Measurements from ENCODE around the gene IFITM1. TPM values are rescaled to one million over a fixed set of nuclear protein-coding genes. Genes with fewer than 3 reads are reported as not detected.

Gene IFITM1
- total RNA-seq, 1 donor from 2014 or later = 526 TPM

GRCh38 chr11:299951-300735 lies 13.7 kb upstream of the IFITM1 start:
- H3K9ac ChIP-seq (ENCODE audit: low read length) = no peak overlapping the region
- peaks cover 1% of the 10 kb centered on the region for H3K36me3 Mint-ChIP-seq (ENCODE audit: low read depth, unreplicated experiment)
- no peak for TF ChIP-seq CTCF (IDR thresholded peaks at IDR 0.05; ENCODE audit: insufficient read depth, low read depth, low read length)
- no peak for TF ChIP-seq EZH2 (IDR thresholded peaks at IDR 0.05; ENCODE audit: insufficient read depth, low read length)
- no peak overlapping the region for H3K4me3 ChIP-seq (ENCODE audit: insufficient read depth, low read depth, low read length)
- no peak for DNase-seq (ENCODE audit: low read depth)
- no peak overlapping the region for H2AFZ ChIP-seq (ENCODE audit: low read depth, low read length)
- FAIRE-seq = no peak
- peaks cover 10% of the 10 kb centered on the region for H3K27me3 Mint-ChIP-seq (ENCODE audit: low read depth, unreplicated experiment)
- H3K27me3 ChIP-seq (ENCODE audit: insufficient read depth, low read length) = no peaks in the 10 kb centered on the region
- H3K9me3 ChIP-seq (ENCODE audit: insufficient read depth, low read depth, low read length) = no peaks in the 10 kb centered on the region
- no peaks in the 10 kb centered on the region for H4K20me1 ChIP-seq (ENCODE audit: insufficient read depth, low read length)
- no peak overlapping the region for H3K27ac Mint-ChIP-seq (ENCODE audit: unreplicated experiment)
- no peak overlapping the region for H3K27ac ChIP-seq (ENCODE audit: low read depth, low read length)
- H3K36me3 ChIP-seq (ENCODE audit: insufficient read depth, low read length) = no peaks in the 10 kb centered on the region
- no peak overlapping the region for H3K4me3 Mint-ChIP-seq (ENCODE audit: unreplicated experiment)
- no peak overlapping the region for H3K4me2 ChIP-seq (ENCODE audit: low read length)
- peaks cover 2% of the 10 kb centered on the region for H3K9me3 Mint-ChIP-seq (ENCODE audit: unreplicated experiment)
- H3K4me1 ChIP-seq (ENCODE audit: insufficient read depth, low read length) = no peaks in the 10 kb centered on the region
- no peaks in the 10 kb centered on the region for H3K79me2 ChIP-seq (ENCODE audit: insufficient read depth, low read length)
- peaks cover 3% of the 10 kb centered on the region for H3K4me1 Mint-ChIP-seq (ENCODE audit: low read depth, unreplicated experiment)

- no peak overlapping the region for H3K9ac ChIP-seq (ENCODE audit: low read length)
- Mint-ChIP-seq H3K9me3 (ENCODE audit: unreplicated experiment) (peaks cover 2% of the 10 kb centered on the region), H3K36me3 (ENCODE audit: low read depth, unreplicated experiment) (peaks cover 1% of the 10 kb centered on the region), H3K27me3 (ENCODE audit: low read depth, unreplicated experiment) (peaks cover 7% of the 10 kb centered on the region), H3K27ac (ENCODE audit: unreplicated experiment) (no peak overlapping the region), H3K4me3 (ENCODE audit: unreplicated experiment) (no peak overlapping the region), H3K4me1 (ENCODE audit: low read depth, unreplicated experiment) (peaks cover 3% of the 10 kb centered on the region)
- no peaks in the 10 kb centered on the region for H3K79me2 ChIP-seq (ENCODE audit: insufficient read depth, low read length)
- no peak overlapping the region for H3K27ac ChIP-seq (ENCODE audit: low read depth, low read length)
- H3K36me3 ChIP-seq (ENCODE audit: insufficient read depth, low read length) = no peaks in the 10 kb centered on the region
- no peak overlapping the region for H3K4me2 ChIP-seq (ENCODE audit: low read length)
- H3K9me3 ChIP-seq (ENCODE audit: insufficient read depth, low read depth, low read length) = no peaks in the 10 kb centered on the region
- H3K4me3 ChIP-seq (ENCODE audit: insufficient read depth, low read depth, low read length) = no peak overlapping the region
- peaks cover 4% of the 10 kb centered on the region for H3K4me1 ChIP-seq (ENCODE audit: insufficient read depth, low read length)
- DNase-seq (ENCODE audit: low read depth) (no peak), FAIRE-seq (no peak)
- H2AFZ ChIP-seq (ENCODE audit: low read depth, low read length) = no peak overlapping the region
- no peaks in the 10 kb centered on the region for H3K27me3 ChIP-seq (ENCODE audit: insufficient read depth, low read length)
- TF ChIP-seq CTCF (IDR thresholded peaks at IDR 0.05; ENCODE audit: insufficient read depth, low read depth, low read length) (no peak), EZH2 (IDR thresholded peaks at IDR 0.05; ENCODE audit: insufficient read depth, low read length) (no peak)
- no peaks in the 10 kb centered on the region for H4K20me1 ChIP-seq (ENCODE audit: insufficient read depth, low read length)
Observed at GRCh38 chr11:303363-303762, 10.5 kb upstream of the IFITM1 start.

GRCh38 chr11:304061-304506 lies 9.8 kb upstream of the IFITM1 start:
- peaks cover 2% of the 10 kb centered on the region for H3K9me3 Mint-ChIP-seq (ENCODE audit: unreplicated experiment)
- Histone ChIP-seq H3K4me2 (ENCODE audit: low read length) (no peak overlapping the region), H4K20me1 (ENCODE audit: insufficient read depth, low read length) (no peaks in the 10 kb centered on the region), H3K27me3 (ENCODE audit: insufficient read depth, low read length) (no peaks in the 10 kb centered on the region), H3K36me3 (ENCODE audit: insufficient read depth, low read length) (no peaks in the 10 kb centered on the region), H3K9ac (ENCODE audit: low read length) (no peak overlapping the region), H3K9me3 (ENCODE audit: insufficient read depth, low read depth, low read length) (no peaks in the 10 kb centered on the region), H3K4me1 (ENCODE audit: insufficient read depth, low read length) (peaks cover 7% of the 10 kb centered on the region), H3K79me2 (ENCODE audit: insufficient read depth, low read length) (peaks cover under 1% of the 10 kb centered on the region), H3K4me3 (ENCODE audit: insufficient read depth, low read depth, low read length) (no peak overlapping the region), H3K27ac (ENCODE audit: low read depth, low read length) (no peak overlapping the region), H2AFZ (ENCODE audit: low read depth, low read length) (no peak overlapping the region)
- DNase-seq (ENCODE audit: low read depth) = no peak
- no peak for TF ChIP-seq EZH2 (IDR thresholded peaks at IDR 0.05; ENCODE audit: insufficient read depth, low read length)
- TF ChIP-seq CTCF (IDR thresholded peaks at IDR 0.05; ENCODE audit: insufficient read depth, low read depth, low read length) = no peak
- no peak overlapping the region for H3K4me3 Mint-ChIP-seq (ENCODE audit: unreplicated experiment)
- peaks cover 7% of the 10 kb centered on the region for H3K27me3 Mint-ChIP-seq (ENCODE audit: low read depth, unreplicated experiment)
- H3K27ac Mint-ChIP-seq (ENCODE audit: unreplicated experiment) = no peak overlapping the region
- H3K4me1 Mint-ChIP-seq (ENCODE audit: low read depth, unreplicated experiment) = peaks cover 3% of the 10 kb centered on the region
- peaks cover 2% of the 10 kb centered on the region for H3K36me3 Mint-ChIP-seq (ENCODE audit: low read depth, unreplicated experiment)
- FAIRE-seq = no peak
